A549 (cell line): ENCODE results near the gene SAP130. TPM values are rescaled to one million over a fixed set of nuclear protein-coding genes. Genes with fewer than 3 reads are reported as not detected.

Experiments
- ATAC-seq, 2 experiments: fragments of 200-7000 bp in 1 of 2; fragments of >200 bp in 1 of 2; cut with Nextera tagmentation in 1 of 2; cut with Tn5 transposase in 1 of 2; 3 replicates each; pipeline versions ENCODE4 v1.8.0 to v1.9.1; 2018 to 2020; ENCODE audit warnings: mild to moderate bottlenecking in 1 of 2, moderate library complexity in 1 of 2
- CTCF ChIA-PET: fragments of 300-600 bp; sonication (Branson Sonifier 250); formaldehyde crosslinking; extraction: SDS; loops from one replicate; lab custom pipeline; 2021; ENCODE audit warnings: antibody characterized with exemption, inconsistent platforms; lab: Yijun Ruan, JAX
- POLR2A ChIA-PET: fragments of 350-600 bp; formaldehyde crosslinking; extraction: SDS; loops from one replicate; lab custom pipeline; 2021; ENCODE audit warnings: antibody characterized with exemption, inconsistent platforms; lab: Yijun Ruan, JAX
- DNase-seq, 2 experiments: peaks; one replicate each; pipeline versions ENCODE4 v3.0.0 to v3.0.0-alpha.2; 2011 to 2016; ENCODE audit warnings: low read depth in 1 of 2, low spot score in 1 of 2
- FAIRE-seq: peaks from 2 replicates; lab custom pipeline; 2011; peaks lifted over from hg19 to GRCh38; lab: Jason Lieb, UNC
- H3K27ac ChIP-seq, 2 experiments: fragments of >200 bp; sonication (Bioruptor Twin); formaldehyde crosslinking; 3 replicates each; pipeline ENCODE4 v1.5.1; 2016 to 2017
- H3K4me1 ChIP-seq: fragments of >200 bp; sonication (Bioruptor Twin); formaldehyde crosslinking; 3 replicates; pipeline ENCODE4 v1.6.1; 2016
- H3K4me2 ChIP-seq: fragments of >200 bp; sonication (Bioruptor Twin); formaldehyde crosslinking; 3 replicates; pipeline ENCODE4 v1.6.1; 2016
- H3K4me3 ChIP-seq: fragments of >200 bp; sonication (Bioruptor Twin); formaldehyde crosslinking; 3 replicates; pipeline ENCODE4 v1.5.1; 2016
- H3K9me3 ChIP-seq: fragments of >200 bp; sonication (Bioruptor Twin); formaldehyde crosslinking; 3 replicates; pipeline ENCODE4 v1.6.1; 2016
- BHLHE40 ChIP-seq: IDR thresholded peaks from 2 replicates; pipeline ENCODE4 v1.6.1; 2012; ENCODE audit warnings: low read depth, low read length, inconsistent platforms
- CEBPB ChIP-seq, 2 experiments: fragments of >200 bp in 1 of 2; sonication (Bioruptor Twin) in 1 of 2; formaldehyde crosslinking in 1 of 2; IDR thresholded peaks; 2 replicates each; pipeline ENCODE4 v1.6.1; 2012 to 2016
- CHD2 ChIP-seq: fragments of 150-350 bp; IDR thresholded peaks from 2 replicates; pipeline ENCODE4 v1.6.1; 2014; ENCODE audit warnings: low read length; ENCODE audit not compliant: partially characterized antibody
- EHF ChIP-seq: fragments of 250-450 bp; sonication (Bioruptor Pico); IDR thresholded peaks from 2 replicates; pipeline ENCODE4 v1.5.0; 2020; ENCODE audit warnings: mild to moderate bottlenecking
- EP300 ChIP-seq, 2 experiments: fragments of >200 bp; sonication (Bioruptor Twin); formaldehyde crosslinking; IDR thresholded peaks; 2 replicates in 1 of 2; 3 replicates in 1 of 2; pipeline ENCODE4 v1.6.1; 2016 to 2017
- ESRRA ChIP-seq: fragments of 150-350 bp; IDR thresholded peaks from 2 replicates; pipeline ENCODE4 v1.6.1; 2014; ENCODE audit warnings: mild to moderate bottlenecking, low read length, borderline replicate concordance
- FOSL2 ChIP-seq, 2 experiments: fragments of 450-650 bp in 1 of 2; fragments of >200 bp in 1 of 2; sonication (Bioruptor Twin) in 1 of 2; formaldehyde crosslinking; IDR thresholded peaks; 2 replicates each; pipeline versions ENCODE4 v1.5.0 to v1.6.1; 2016 to 2020; ENCODE audit warnings: mild to moderate bottlenecking in 1 of 2, moderate library complexity in 1 of 2
- GATA3 ChIP-seq: IDR thresholded peaks from 2 replicates; pipeline ENCODE4 v1.6.1; 2012; ENCODE audit warnings: borderline replicate concordance
- HEYL ChIP-seq: fragments of 250-450 bp; sonication (Bioruptor Pico); IDR thresholded peaks from 2 replicates; pipeline ENCODE4 v1.8.0; 2021; ENCODE audit warnings: mild to moderate bottlenecking, moderate library complexity
- HOXA7 ChIP-seq: fragments of 250-450 bp; sonication (Bioruptor Pico); IDR thresholded peaks from 2 replicates; pipeline ENCODE4 v1.5.0; 2020; ENCODE audit warnings: mild to moderate bottlenecking, moderate library complexity
- JUNB ChIP-seq: fragments of >200 bp; sonication (Bioruptor Twin); formaldehyde crosslinking; IDR thresholded peaks from 2 replicates; pipeline ENCODE4 v1.6.1; 2016
- KDM1A ChIP-seq: fragments of 200-600 bp; sonication (generic); IDR thresholded peaks from 2 replicates; pipeline ENCODE4 v1.6.1; 2016; ENCODE audit warnings: low read depth, mild to moderate bottlenecking
- KDM5A ChIP-seq: fragments of 200-600 bp; sonication (generic); IDR thresholded peaks from 2 replicates; pipeline ENCODE4 v1.6.1; 2016; ENCODE audit warnings: antibody characterized with exemption, mild to moderate bottlenecking
- MAFK ChIP-seq: fragments of 450-650 bp; IDR thresholded peaks from 2 replicates; pipeline ENCODE4 v1.6.1; 2014; ENCODE audit not compliant: partially characterized antibody
- MYC ChIP-seq: IDR thresholded peaks from 2 replicates; pipeline ENCODE4 v1.6.1; 2012; ENCODE audit warnings: mild to moderate bottlenecking, inconsistent platforms, low read length, improper control_type of control experiment, borderline replicate concordance
- PHF8 ChIP-seq: fragments of 200-600 bp; sonication (generic); IDR thresholded peaks from 2 replicates; pipeline ENCODE4 v1.6.1; 2016; ENCODE audit warnings: low read depth, mild to moderate bottlenecking, antibody characterized with exemption, moderate library complexity, borderline replicate concordance
- POLR2A ChIP-seq: IDR thresholded peaks from 2 replicates; pipeline ENCODE4 v1.6.1; 2012; ENCODE audit warnings: mild to moderate bottlenecking, low read length
- POLR2AphosphoS2 ChIP-seq: conservative IDR thresholded peaks from 2 replicates; pipeline ENCODE4 v1.6.1; 2012; ENCODE audit warnings: low read length, improper control_type of control experiment, inconsistent platforms
- RAD21 ChIP-seq, 2 experiments: fragments of >200 bp in 1 of 2; sonication (Bioruptor Twin) in 1 of 2; formaldehyde crosslinking in 1 of 2; IDR thresholded peaks in 1 of 2; conservative IDR thresholded peaks in 1 of 2; 2 replicates in 1 of 2; 3 replicates in 1 of 2; pipeline ENCODE4 v1.6.1; 2012 to 2018; ENCODE audit warnings: inconsistent platforms in 1 of 2
- RARB ChIP-seq: fragments of 250-450 bp; sonication (Bioruptor Pico); IDR thresholded peaks from 2 replicates; pipeline ENCODE4 v1.8.0; 2021; ENCODE audit warnings: mild to moderate bottlenecking, moderate library complexity
- RFX5 ChIP-seq: fragments of 450-650 bp; IDR thresholded peaks from 2 replicates; pipeline ENCODE4 v1.7.1; 2014; ENCODE audit warnings: antibody characterized with exemption, mild to moderate bottlenecking, moderate library complexity
- RNF2 ChIP-seq: fragments of 200-600 bp; sonication (generic); IDR thresholded peaks from 2 replicates; pipeline ENCODE4 v1.6.1; 2016; ENCODE audit warnings: low read depth, mild to moderate bottlenecking, antibody characterized with exemption, moderate library complexity, borderline replicate concordance
- SREBF2 ChIP-seq: fragments of 450-650 bp; IDR thresholded peaks from 2 replicates; pipeline ENCODE4 v1.6.1; 2014; ENCODE audit warnings: mild to moderate bottlenecking, moderate library complexity
- ZC3H11A ChIP-seq: fragments of 450-650 bp; IDR thresholded peaks from 2 replicates; pipeline ENCODE4 v1.6.1; 2014; ENCODE audit warnings: antibody characterized with exemption, mild to moderate bottlenecking
- WGBS: methylation state at CpG from one replicate; pipeline ENCODE4 v1.1.6; 2017; ENCODE audit errors: missing lambda C conversion rate; 5-methylcytosine and 5-hydroxymethylcytosine counted together
- polyA plus RNA-seq, 4 experiments: library from polyadenylated mRNA; depleted of rRNA in 3 of 4; stranded (reverse); fragments of >200 nt; fragmentation: RNase III in 1 of 4; extraction: RNeasy Plus Mini Kit Qiagen cat#74134 plus additional on column Dnase treatment in 1 of 4; gene quantifications; 2 replicates in 3 of 4; 3 replicates in 1 of 4; pipeline ENCODE4 v1.2.3, GENCODE V29; 2011 to 2017
- TF ChIP-seq, protein P1 (sequence below): IDR thresholded peaks from 2 replicates; pipeline ENCODE4 v1.6.1; 2012
- TF ChIP-seq, protein P2 (sequence below): IDR thresholded peaks from 2 replicates; pipeline ENCODE4 v1.6.1; 2012
- TF ChIP-seq, protein P3 (sequence below): fragments of 250-450 bp; sonication (Bioruptor Pico); IDR thresholded peaks from 2 replicates; pipeline ENCODE4 v1.5.0; 2021; ENCODE audit warnings: mild to moderate bottlenecking, moderate library complexity, borderline replicate concordance
- TF ChIP-seq, protein P4 (sequence below): fragments of >200 bp; sonication (Bioruptor Twin); formaldehyde crosslinking; IDR thresholded peaks from 2 replicates; pipeline ENCODE4 v1.6.1; 2016
- TF ChIP-seq, protein P5 (sequence below): fragments of >200 bp; sonication (Bioruptor Twin); formaldehyde crosslinking; IDR thresholded peaks from 3 replicates; pipeline ENCODE4 v1.5.1; 2016
- TF ChIP-seq, protein P6 (sequence below): fragments of 250-450 bp; sonication (Bioruptor Pico); IDR thresholded peaks from 2 replicates; pipeline ENCODE4 v1.5.0; 2020; ENCODE audit warnings: low read depth, mild to moderate bottlenecking, moderate library complexity

The SAP130 gene
- polyA plus RNA-seq, 2 of the 4 experiments (the other 2 are of a cell fraction) = 13.9 to 15.1 TPM

DNA sequence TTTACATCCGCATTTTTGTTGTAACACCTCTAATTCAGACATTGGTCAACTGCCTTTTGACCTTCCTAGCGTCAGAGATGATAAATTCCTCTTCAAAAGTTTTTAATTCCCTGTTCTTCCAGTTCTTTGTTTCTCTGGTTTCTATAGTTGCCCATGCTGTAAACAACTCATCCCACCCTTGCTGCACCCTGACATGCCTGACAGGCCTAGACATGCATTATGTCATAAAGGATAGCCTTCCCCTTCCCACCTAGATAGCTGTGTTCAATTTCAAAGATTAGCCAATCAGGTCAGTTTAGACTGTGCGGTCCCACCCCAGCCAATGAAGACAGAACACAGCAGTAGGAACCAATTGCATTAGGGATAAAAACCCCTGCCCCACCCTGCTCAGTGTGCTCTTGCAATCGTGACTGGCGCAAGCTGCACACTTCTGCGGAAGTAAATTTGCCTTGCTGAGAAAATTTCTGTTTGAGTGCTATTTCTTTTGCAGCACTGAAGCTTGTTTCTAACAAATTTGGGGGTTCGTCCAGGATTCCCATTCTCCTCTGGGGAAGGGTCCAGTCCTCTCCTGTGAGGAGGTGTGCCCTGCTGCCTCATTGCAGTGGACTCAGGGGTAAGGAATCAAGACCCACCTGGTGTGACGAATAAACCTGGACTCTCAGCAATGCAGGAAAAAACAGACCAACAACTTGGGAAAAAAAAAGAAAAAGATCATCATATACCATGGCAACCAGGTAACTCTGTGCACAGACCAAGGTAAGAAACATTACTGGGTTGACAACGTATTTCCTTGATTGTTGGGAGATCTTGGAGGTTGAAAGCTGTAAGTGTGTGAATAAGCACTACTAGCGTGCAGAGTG lies 9.1 kb upstream of the SAP130 start:
- H3K4me3 ChIP-seq = no peak overlapping the region
- CTCF ChIA-PET = no interaction called here
- DNase-seq (no peak), FAIRE-seq (no peak)
- TF ChIP-seq BHLHE40 = no peak
- TF ChIP-seq, protein P1, sequence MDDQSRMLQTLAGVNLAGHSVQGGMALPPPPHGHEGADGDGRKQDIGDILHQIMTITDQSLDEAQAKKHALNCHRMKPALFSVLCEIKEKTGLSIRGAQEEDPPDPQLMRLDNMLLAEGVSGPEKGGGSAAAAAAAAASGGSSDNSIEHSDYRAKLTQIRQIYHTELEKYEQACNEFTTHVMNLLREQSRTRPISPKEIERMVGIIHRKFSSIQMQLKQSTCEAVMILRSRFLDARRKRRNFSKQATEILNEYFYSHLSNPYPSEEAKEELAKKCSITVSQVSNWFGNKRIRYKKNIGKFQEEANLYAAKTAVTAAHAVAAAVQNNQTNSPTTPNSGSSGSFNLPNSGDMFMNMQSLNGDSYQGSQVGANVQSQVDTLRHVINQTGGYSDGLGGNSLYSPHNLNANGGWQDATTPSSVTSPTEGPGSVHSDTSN = no peak
- TF ChIP-seq, protein P2, sequence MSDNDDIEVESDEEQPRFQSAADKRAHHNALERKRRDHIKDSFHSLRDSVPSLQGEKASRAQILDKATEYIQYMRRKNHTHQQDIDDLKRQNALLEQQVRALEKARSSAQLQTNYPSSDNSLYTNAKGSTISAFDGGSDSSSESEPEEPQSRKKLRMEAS = no peak
- no peak for TF ChIP-seq MAFK
- no peak for TF ChIP-seq ZC3H11A
- TF ChIP-seq MYC = no peak
- TF ChIP-seq CHD2 = no peak
- TF ChIP-seq POLR2AphosphoS2 = no peak
- TF ChIP-seq HEYL (CRISPR knock-in tag) = no peak
- TF ChIP-seq, protein P3, sequence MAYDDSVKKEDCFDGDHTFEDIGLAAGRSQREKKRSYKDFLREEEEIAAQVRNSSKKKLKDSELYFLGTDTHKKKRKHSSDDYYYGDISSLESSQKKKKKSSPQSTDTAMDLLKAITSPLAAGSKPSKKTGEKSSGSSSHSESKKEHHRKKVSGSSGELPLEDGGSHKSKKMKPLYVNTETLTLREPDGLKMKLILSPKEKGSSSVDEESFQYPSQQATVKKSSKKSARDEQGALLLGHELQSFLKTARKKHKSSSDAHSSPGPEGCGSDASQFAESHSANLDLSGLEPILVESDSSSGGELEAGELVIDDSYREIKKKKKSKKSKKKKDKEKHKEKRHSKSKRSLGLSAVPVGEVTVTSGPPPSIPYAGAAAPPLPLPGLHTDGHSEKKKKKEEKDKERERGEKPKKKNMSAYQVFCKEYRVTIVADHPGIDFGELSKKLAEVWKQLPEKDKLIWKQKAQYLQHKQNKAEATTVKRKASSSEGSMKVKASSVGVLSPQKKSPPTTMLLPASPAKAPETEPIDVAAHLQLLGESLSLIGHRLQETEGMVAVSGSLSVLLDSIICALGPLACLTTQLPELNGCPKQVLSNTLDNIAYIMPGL = no peak
- no peak for TF ChIP-seq RAD21 (conservative IDR thresholded peaks at IDR 0.05 in 1 of 2, IDR thresholded peaks at IDR 0.05 in 1 of 2)
- TF ChIP-seq FOSL2 (IDR thresholded peaks at IDR 0.05) = no peak
- TF ChIP-seq FOSL2 (CRISPR knock-in tag; IDR thresholded peaks at IDR 0.05) = no peak
- TF ChIP-seq, protein P4, sequence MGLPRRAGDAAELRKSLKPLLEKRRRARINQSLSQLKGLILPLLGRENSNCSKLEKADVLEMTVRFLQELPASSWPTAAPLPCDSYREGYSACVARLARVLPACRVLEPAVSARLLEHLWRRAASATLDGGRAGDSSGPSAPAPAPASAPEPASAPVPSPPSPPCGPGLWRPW = no peak
- TF ChIP-seq, protein P5, sequence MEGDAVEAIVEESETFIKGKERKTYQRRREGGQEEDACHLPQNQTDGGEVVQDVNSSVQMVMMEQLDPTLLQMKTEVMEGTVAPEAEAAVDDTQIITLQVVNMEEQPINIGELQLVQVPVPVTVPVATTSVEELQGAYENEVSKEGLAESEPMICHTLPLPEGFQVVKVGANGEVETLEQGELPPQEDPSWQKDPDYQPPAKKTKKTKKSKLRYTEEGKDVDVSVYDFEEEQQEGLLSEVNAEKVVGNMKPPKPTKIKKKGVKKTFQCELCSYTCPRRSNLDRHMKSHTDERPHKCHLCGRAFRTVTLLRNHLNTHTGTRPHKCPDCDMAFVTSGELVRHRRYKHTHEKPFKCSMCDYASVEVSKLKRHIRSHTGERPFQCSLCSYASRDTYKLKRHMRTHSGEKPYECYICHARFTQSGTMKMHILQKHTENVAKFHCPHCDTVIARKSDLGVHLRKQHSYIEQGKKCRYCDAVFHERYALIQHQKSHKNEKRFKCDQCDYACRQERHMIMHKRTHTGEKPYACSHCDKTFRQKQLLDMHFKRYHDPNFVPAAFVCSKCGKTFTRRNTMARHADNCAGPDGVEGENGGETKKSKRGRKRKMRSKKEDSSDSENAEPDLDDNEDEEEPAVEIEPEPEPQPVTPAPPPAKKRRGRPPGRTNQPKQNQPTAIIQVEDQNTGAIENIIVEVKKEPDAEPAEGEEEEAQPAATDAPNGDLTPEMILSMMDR = no peak
- no peak for TF ChIP-seq CEBPB (IDR thresholded peaks at IDR 0.05)
- TF ChIP-seq EHF (CRISPR knock-in tag) = no peak
- TF ChIP-seq, protein P6, sequence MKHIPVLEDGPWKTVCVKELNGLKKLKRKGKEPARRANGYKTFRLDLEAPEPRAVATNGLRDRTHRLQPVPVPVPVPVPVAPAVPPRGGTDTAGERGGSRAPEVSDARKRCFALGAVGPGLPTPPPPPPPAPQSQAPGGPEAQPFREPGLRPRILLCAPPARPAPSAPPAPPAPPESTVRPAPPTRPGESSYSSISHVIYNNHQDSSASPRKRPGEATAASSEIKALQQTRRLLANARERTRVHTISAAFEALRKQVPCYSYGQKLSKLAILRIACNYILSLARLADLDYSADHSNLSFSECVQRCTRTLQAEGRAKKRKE = no peak
- no peak for TF ChIP-seq HOXA7 (CRISPR knock-in tag)
- TF ChIP-seq JUNB = no peak
- TF ChIP-seq, all 56 proteins: peak for 0
- 49% methylated on average over 10 of the region's 10 CpGs for WGBS
- Histone ChIP-seq H3K4me1 (no peaks in the 10 kb centered on the region), H3K9me3 (peaks cover 63% of the 10 kb centered on the region), H3K27ac (no peak overlapping the region), H3K4me2 (no peak overlapping the region)
- no peak for ATAC-seq
- POLR2A ChIA-PET = no interaction called here

DNA sequence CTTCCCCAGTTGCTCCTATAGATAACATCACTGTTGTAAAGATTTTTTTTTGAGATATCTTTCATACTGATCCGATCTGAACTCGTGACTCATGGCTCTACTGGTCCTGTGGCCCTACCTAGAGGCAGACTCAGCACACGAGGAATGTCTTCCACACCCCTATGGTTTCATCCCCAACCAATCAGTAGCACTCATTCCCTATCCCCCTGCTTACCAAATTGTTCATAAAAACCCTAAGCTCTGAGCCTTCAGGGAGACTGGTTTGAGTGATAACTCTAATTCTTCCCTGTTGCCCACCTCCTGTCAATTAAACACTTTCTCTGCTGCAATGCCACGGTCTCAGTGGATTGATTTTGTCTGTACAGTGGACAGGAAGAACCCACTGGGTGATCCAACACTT lies 4.2 kb upstream of the SAP130 start:
- FAIRE-seq (no peak), ATAC-seq (no peak), DNase-seq (no peak)
- WGBS = 3% methylated on average over 4 of the region's 4 CpGs
- POLR2A ChIA-PET = no interaction called here
- H3K4me1 ChIP-seq = no peaks in the 10 kb centered on the region
- CTCF ChIA-PET = no interaction called here
- H3K4me3 ChIP-seq = no peak overlapping the region
- H3K9me3 ChIP-seq = peaks cover 42% of the 10 kb centered on the region
- no peak overlapping the region for H3K27ac ChIP-seq
- no peak overlapping the region for H3K4me2 ChIP-seq
- TF ChIP-seq RFX5 (no peak), HOXA7 (CRISPR knock-in tag) (no peak), KDM1A (no peak), POLR2A (no peak), KDM5A (no peak), RARB (CRISPR knock-in tag) (no peak), BHLHE40 (no peak), EP300 (IDR thresholded peaks at IDR 0.05) (no peak), ESRRA (no peak), PHF8 (no peak), CEBPB (IDR thresholded peaks at IDR 0.05) (no peak), SREBF2 (no peak), GATA3 (no peak), RNF2 (no peak)
- TF ChIP-seq, protein P1 = no peak
